GM19035 (cell line): ENCODE data around the gene GATD1.
A peak's percentile ranks its signal among the peaks of the same experiment; 100 is the strongest.

Experiments
- ATAC-seq: cut with Tn5 transposase; IDR thresholded peaks from one replicate; pipeline ENCODE4 v1.9.1; 2021; ENCODE audit not compliant: unreplicated experiment

Gene GATD1

DNA sequence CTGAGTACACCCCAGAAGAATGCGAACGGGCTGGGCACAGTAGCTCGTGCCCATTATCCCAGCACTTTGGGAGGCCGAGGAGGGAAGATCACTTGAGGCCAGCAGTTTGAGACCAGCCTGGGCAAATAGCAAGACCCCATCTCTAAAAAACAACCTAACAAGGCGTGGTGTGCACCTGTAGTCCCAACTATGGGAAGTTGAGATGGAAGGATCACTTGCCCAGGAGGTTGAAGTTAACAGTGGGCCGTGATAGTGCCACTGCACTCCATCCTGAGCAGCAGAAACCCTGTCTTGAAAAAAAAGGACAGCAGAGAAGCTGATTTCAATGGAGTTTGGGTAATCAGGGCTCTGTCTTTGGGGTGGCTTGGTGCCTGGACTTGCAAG is 35.8 kb upstream of the GATD1 start:
- ATAC-seq, result no peak

DNA sequence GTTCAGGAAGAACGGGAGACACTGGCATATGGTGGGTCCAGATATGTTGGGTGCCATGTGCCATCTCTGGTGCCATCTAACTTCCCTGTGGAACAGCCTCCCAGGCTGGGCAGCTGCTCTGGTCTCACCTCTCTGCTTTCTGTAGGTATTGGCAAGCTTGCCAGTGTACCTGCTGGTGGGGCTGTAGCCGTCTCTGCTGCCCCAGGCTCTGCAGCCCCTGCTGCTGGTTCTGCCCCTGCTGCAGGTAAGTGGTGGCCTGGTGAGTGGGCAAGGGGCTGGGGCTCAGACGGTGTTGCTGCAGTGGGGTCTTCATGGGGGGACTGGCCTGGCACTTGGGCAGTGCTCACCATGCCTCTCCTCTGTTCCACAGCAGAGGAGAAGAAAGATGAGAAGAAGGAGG is 35.1 kb upstream of the GATD1 start:
- ATAC-seq, result no peak

DNA sequence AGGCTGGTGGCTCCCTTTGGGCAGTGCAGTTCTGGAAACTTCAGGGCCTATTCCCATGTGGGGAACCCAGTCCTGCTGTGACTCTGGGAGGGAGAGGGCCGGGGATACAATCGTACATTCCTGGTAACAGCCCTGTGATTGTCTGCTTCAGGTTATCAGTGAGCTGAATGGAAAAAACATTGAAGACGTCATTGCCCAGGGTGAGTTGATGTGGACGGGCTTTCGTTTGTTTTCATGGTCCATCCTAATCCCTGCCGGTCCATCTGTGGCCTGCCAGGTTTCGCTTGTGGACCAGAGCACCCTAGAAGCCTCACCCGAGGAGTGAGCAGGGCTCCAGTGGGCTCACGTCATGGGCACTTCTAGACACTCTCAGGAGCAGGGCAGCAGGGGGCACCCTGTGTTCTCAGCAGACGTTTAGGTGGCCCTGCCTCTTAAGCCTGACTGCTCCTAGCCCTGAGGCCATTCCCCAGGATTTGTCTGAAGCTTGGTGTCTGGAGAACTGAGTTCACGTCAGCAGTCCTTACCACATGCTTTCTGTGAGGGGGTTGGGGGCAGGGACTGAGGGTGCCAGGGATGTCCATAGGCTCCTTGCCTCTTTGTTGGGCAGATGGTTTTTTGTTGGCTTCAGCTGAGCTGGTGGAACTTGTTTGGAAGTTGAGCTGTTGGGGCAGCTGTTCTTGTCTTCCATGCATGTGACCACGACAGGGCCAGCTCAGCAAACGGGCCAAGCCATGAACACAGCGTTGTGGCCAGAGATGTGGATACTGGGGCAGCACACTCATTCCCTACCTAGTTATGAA is 34.4 kb upstream of the GATD1 start:
- no peak for ATAC-seq

DNA sequence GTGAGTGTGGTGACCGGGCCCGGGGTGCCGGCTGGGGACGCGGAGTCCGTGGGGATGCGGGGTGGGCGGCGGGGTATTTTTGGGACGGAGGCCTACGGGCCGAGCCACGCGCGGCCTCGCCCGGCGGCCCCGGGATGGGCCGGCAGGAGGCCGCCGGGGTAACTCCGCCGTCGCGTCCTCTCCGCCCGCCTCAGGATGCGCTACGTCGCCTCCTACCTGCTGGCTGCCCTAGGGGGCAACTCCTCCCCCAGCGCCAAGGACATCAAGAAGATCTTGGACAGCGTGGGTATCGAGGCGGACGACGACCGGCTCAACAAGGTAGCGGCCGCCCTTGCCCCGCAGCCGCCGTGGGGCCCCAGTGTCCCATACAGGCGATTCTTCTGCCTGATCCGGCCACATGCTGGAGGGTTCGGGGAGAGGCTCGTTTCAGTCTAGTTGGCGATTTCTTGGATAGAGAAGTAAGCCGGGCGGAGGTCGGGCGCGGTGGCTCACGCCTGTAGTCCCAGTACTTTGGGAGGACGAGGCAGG is 32.8 kb upstream of the GATD1 start:
- ATAC-seq, result no peak

DNA sequence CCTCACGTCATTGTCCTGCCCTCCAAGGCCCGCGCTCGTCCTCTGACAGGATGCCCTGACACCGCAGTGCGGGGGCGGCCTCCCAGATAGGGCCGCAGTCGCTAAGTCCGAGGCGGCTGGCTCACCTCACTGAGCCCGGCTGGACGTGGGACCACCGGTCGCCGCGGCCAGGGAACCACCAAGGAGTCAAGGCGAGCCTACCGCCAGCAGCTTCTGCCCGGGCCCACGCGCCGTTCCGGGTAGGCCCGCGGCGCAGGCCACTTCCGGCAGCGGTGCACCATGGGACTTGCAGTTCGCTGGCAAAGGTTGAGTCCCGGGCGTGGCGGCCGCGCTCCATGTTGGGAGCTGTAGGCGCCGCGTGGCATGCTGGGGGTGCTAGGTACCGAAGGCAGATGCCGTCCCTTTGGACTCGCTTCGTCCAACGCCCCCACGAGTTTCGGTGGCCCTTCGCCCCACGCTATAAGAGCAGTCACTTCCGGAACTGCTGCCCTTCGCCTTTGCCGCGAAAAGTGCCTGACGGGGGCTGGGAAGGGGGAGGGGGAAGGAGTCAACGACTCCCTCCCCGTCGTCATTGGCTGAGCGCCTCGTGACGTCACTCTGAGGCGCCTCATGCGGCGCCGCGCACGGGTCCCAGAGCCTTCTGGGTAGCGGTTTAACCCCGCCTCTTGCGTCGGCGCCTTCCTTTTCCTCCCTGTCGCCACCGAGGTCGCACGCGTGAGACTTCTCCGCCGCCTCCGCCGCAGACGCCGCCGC is 32.2 kb upstream of the GATD1 start, which contains the start of gene RPLP2:
Gene RPLP2 (plus strand): TSS at position 681 of the 753 bp plus-strand sequence. CDS start 268 bp downstream, outside the sequence.
- peak; percentile 70 for ATAC-seq

DNA sequence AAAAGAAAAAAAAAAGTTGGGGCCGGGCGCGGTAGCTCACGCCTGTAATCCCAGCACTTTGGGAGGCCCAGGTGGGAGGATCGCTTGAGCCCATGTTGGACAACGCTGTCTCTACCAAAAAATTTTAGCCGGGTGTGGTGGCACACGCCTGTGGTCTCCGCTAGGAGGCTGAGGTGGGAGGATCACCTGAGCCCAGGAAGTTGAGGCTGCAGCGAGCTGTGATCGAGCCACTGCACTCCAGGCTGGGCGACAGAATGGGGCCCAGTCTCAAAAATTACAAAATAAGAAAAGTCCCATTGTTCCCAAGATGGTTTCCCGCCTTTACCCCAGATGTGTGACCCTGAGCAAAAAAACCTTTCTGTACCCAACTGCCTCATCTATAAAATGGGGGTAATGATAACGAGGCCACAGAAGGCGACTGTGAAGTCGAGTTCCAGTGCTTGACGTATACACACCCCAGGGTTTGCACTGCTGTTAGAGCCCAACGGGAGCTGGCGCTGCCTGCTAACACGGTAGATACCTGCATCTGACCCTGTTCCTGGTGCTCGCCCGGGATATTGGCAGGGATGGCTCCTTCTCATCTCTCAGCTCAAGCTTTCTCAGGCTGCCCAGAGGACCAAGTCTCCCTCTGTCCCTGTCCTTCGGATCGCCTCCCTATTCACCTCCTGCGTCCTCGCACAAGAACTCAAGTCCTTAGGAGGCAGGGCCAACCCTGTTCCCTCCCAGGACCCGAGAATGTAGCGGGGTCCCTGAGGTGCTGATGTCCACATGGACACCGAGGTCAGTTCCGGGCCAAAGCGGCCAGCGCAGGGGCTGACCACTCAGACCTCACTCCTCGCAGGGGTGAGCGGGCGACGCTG is 31.4 kb upstream of the GATD1 start:
- ATAC-seq, result no peak

DNA sequence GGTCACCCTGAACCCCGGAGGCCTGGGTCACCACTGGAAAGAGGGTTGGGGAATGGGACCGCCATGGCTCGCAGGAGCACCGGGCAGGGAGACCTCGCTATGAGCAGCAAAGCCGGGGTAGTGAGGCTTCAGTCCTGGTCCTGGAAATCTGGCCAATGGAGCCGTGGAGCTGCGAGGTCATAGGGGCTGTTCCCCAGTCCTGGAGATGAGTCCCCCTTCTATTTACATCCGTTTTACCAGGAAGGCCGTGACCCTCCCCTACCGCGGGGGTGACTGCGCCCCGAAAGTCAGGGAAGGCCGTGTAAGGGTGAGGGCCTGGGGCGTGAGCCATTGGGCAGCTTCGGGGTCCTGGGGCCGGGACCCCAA is 27.3 kb upstream of the GATD1 start:
- ATAC-seq, result no peak

DNA sequence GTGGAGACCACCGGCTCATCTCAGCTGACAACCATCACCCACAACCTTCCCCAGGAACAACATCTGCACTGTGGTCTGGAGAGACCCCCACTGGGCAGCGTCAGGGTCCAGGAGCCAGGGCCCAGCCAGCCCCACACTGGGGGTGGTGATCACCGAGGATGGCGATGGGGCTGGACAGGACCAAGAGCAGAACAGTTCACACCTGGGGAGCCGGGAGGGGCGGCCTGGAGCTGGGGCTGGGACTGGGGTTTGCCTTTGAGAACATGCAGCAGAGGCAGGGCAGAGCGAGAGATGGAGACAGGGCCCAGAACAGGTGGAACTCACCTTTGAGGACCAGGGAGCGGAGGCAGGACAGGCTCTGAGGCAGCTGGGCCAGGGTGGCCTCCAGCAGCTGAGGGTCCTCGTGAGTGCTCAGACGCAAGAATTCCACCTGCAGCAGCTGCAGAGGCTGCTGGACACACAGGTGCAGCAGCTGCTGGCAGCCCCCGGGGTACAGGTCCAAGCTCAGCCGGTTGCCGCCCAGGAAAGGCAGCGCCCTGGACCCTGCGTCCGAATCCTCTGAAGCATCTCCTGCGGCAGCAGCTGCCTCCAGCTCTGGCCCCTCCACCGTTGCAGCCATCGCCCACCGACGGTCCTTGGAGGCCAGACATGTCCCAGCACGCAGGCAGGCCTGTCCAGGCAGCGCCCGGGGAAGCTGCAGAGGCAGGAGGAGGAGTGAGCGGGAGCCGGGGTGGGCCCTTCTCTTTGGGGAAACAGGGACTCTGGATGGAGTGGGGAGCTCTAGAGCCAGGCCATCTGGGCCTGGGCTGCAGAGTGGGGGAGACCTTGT is 26.7 kb upstream of the GATD1 start:
- no peak for ATAC-seq

DNA sequence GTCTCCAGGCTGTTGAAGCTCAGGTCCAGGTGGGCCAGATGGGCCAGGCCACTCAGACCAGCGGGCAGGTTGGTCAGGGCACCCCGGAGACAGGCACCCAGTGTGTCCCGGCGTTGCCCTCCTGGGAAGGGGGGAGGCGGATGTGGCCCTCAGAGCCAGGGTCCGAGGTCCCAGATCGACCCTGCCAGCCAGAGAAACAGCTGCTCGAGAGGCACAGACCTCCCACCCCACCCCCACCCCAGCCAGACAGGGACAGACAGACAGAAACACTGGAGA is 26.1 kb upstream of the GATD1 start:
- no peak for ATAC-seq

DNA sequence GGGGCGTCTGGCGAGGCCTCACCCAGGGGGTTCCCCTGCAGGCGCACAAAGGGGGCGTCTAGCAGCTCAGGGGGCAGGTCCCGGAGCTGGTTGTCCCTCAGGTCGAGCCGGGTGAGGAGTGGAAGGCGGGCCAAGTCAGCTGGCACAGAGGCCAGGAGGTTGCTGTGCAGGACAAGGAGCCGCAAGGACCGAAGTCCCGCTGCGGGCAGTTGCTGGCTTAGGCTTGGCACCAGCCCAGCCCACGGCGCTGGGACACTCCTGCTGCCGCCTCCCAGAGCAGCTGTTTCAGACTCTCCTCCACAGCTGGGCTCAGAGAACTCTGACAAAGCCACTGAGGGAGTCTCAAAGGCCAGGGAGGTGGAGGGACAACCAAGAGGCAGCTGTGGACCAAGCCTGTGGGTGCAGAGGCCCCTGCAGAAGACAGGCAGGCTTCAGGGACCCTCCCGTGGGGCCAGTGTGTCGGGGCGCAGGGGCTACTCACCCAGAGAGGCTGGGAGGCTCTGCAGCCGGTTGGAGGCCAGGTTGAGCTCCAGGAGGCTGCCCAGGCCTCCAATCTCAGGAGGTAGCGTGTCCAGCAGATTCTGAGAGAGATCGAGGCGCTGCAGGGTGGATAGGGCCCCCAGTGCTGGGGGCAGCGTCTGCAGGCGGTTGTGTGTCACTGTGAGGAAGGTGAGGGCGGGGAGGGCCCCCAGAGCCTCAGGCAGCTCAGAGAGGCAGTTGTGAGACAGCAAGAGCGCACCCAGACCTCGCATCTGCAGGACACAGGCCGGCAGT is 25.6 kb upstream of the GATD1 start:
- no peak for ATAC-seq

DNA sequence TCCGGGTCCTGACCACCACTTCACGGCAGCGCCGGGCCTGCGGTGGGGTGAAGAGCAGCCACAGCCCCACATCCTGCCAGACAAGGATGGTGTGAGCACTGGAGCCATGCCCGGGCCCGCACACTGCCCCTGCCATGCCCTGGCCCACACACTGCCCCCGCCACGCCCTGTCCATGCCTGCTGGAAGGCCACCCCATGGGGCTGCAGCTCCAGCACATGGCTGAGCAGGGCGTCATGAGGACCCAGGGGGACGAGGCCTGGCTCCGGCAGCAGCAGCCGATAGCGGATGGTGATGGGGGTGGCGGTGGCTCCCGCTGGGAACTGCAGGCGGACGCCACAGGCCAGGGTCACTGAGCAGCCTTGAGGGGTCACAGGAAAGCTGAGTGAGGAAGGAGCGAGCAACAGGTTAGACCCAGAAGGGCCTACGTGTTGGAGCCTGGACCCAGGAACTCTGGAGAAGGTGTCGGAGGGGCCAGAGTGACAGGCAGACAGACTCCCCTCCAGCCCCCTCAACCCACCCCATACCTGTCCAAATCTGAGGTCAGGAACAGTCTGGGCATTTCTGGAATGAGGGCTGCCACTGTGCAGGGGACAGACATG is 24.8 kb upstream of the GATD1 start:
- ATAC-seq, result no peak

DNA sequence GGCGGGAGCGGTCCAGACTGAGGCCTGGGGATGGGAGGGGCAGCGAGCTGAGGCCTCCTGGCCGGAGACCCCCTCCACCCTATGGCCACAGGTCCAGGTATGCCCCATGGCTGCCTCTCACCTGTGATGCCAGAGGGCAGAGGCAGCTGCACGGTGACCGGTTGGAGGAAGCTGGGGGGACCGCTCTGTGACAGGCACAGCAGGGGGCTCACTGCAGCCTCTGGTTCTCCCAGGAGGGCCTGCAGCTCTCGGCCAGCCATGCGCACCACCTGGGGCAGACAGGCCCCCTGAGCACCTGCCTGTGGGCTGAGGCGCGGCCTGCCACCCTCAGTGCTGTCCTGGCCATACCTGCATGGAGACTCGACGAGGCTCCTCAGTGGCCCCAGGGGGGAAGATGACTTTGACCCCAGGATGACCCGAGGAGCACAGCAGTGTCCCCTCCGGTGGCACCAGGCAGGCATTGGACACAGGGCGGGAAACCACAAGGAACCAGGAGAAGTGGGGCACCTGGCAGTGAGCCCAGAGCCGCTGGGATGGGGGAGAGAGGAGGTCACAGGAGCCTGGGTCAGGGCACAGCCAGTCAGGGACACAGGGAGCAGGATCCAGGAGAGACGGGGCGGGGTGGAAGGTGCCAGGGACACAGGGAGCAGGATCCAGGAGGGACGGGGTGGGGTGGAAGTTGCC is 24.0 kb upstream of the GATD1 start:
- no peak for ATAC-seq

DNA sequence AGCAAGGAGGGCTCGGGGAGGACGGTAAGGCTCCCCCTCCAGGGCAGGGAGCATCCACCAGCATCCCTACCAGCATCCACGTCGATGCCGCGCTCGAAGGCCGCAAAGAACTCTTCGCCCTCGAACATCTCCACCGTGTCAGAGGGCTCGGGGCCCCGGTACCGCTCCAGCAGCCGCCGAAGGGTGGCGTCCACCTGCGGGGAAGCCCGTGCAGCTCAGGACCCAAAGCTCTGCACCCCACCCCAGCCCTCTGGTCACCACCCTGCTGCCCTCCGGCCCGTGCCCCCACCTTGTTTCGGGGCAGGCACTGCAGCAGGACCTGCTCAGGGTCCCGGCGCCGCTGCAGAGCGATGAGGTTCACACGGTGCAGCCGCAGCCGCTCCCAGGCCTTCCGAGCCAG is 23.2 kb upstream of the GATD1 start:
- no peak for ATAC-seq

DNA sequence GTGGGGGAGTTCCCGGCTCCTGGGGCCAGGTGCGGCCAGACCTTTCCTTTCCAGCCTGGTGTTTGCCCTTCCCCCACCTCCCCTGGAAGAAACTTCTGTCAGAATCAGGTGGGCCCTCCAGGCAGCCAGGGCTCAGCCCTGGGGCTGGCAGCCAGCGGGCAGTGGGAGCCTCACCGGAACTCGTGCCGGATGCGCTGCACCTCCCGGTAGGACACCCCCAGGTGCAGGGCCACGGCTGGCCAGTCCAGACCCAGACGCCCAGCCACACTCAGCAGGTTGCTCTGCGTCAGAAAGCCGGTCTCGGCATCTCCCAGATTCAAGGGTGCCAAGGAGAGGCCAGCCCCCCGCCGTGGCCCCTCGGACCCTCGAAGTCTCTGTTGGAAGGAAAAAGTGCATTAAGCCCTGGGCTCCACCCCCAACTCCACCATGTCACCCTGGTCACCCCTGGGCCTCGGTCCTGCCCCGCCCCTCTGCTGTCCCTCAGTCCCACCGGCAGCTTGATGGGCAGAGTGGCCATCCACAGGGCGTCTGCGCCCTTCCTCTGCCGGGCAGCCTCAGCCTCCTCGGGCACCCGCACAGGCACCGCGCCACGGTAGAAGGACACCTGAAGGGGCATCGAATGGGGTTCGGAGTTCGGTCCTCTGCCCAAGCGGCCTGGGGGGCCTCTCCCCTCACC is 22.5 kb upstream of the GATD1 start:
- no peak for ATAC-seq

DNA sequence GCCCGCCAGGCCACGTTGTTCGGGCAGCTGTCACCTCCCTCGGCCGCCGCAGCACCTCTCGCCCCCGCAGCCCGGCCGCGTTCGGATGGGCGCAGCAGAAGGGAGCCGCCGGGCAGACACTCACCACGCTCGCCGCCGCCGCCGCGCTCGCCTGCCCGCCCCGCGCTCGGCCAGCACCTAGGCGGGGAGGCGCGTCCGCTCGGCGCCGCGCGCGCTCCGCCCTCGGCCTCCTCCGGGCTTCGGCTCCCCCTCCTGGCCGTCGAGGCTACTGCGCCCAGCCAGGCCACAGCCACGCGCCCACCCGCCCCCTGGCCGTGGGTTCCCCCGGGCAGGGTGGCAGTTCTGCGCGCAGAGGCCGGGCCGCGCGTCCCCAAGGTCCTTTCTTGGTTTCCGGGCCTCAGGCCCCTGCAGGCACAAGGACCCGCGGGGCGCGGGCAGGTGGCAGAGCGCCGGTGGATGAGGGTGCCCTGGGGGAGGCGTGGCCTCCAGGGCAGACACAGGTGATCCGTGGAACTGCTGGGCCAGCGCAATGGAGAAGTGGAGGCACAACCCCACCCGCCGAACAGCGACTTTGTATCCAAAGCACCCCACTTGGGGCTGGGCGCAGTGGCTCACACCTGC is 20.9 kb upstream of the GATD1 start, which contains the start of gene SLC25A22:
Gene SLC25A22 (minus strand): TSS at position 189 of the 621 bp plus-strand sequence. CDS start 3,275 bp downstream, outside the sequence.
- ATAC-seq, result peak; percentile 59

DNA sequence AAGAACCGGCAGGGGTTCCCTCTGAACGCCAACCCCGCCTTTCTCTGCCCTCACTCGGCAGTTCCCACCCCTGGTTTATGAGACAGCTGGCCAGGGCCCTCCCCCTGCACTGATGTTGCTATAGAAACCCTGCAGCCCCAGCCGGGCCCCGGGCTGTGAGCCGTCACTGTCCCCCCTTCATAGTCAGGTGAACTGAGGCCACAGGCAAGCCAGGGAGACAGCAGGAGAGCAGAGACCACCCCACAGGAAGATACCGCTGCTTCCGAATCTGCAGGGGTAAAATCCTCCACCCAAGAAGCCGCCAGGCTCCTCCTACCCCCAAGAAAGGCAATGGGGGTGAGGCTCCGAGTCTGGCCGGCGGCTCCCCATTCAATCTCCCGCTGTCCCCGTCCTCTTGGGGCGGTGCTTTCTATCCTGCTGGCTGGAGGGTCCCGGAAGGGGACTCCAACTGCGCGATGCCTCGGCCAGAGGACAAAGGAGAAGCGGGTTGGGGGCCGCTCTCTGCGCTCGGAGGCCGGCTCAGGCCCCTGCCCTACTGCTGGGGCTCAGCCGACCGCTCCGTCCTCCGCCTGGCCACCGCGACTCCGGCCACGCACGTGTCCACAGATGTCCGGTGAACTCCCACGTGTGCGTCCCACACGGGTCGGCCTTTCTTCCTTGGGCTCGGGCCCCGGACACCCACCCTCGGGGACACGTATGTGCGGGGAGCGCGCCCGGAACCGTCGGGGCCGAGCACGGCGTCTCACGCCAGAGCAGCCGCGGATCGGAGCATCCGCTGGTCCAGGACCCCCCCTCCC is 20.2 kb upstream of the GATD1 start:
- ATAC-seq, result peak; percentile 49
